A673 (cell line): Measurements from ENCODE around the gene NCCRP1. TPM values are rescaled to one million over a fixed set of nuclear protein-coding genes. Genes with fewer than 3 reads are reported as not detected.

Experiments used
- BruUV-seq: library from RNA; stranded (reverse); fragments of 400-500 nt; replicated peaks from 2 replicates; lab custom pipeline; 2021; lab: Mats Ljungman, UMichigan
- CTCF ChIA-PET: fragments of 300-600 bp; sonication (Branson Sonifier 250); formaldehyde crosslinking; loops from one replicate; lab custom pipeline; 2022; ENCODE audit warnings: antibody characterized with exemption; lab: Charles Lee
- POLR2A ChIA-PET: fragments of 300-600 bp; sonication (Branson Sonifier 250); formaldehyde crosslinking; loops from one replicate; lab custom pipeline; 2022; ENCODE audit warnings: antibody characterized with exemption; ENCODE audit not compliant: low non-redundant PET; lab: Charles Lee
- DNase-seq: peaks from one replicate; pipeline ENCODE4 v3.0.0-alpha.2; 2015; ENCODE audit warnings: low spot score
- H3K27ac ChIP-seq: fragments of 200-600 bp; sonication (generic); 2 replicates; pipeline ENCODE4 v1.5.1; 2016; ENCODE audit warnings: mixed run types, low read depth, mild to moderate bottlenecking, mixed read lengths, antibody characterized with exemption, low read length; ENCODE audit not compliant: poor library complexity, severe bottlenecking
- H3K27me3 ChIP-seq: fragments of 200-600 bp; sonication (generic); replicated peaks from 2 replicates; pipeline ENCODE4 v1.6.1; 2017; ENCODE audit warnings: mixed run types, low read depth, mild to moderate bottlenecking, mixed read lengths, antibody characterized with exemption, low read length; ENCODE audit not compliant: insufficient read depth, poor library complexity
- H3K36me3 ChIP-seq: fragments of 200-600 bp; sonication (generic); 2 replicates; pipeline ENCODE4 v1.6.1; 2016; ENCODE audit warnings: mixed run types, mild to moderate bottlenecking, mixed read lengths, antibody characterized with exemption, low read length; ENCODE audit not compliant: insufficient read depth, poor library complexity, severe bottlenecking
- H3K4me1 ChIP-seq: fragments of 200-600 bp; sonication (generic); 2 replicates; pipeline ENCODE4 v1.6.1; 2017; ENCODE audit warnings: mixed run types, mild to moderate bottlenecking, mixed read lengths, antibody characterized with exemption, low read length; ENCODE audit not compliant: insufficient read depth, poor library complexity, severe bottlenecking
- H3K4me3 ChIP-seq: fragments of 200-600 bp; sonication (generic); 2 replicates; pipeline ENCODE4 v1.5.1; 2016; ENCODE audit warnings: low read depth, mixed run types, mild to moderate bottlenecking, mixed read lengths, low read length; ENCODE audit not compliant: poor library complexity, severe bottlenecking
- H3K9me3 ChIP-seq: fragments of 200-600 bp; sonication (generic); 2 replicates; pipeline ENCODE4 v1.6.1; 2016; ENCODE audit warnings: mixed run types, low read depth, mild to moderate bottlenecking, mixed read lengths, antibody characterized with exemption, low read length; ENCODE audit not compliant: poor library complexity, severe bottlenecking
- EZH2 ChIP-seq: fragments of 200-600 bp; sonication (generic); IDR thresholded peaks from 2 replicates; pipeline ENCODE4 v1.6.1; 2017; ENCODE audit warnings: borderline replicate concordance, low read depth, mild to moderate bottlenecking, mixed read lengths, antibody characterized with exemption, low read length; ENCODE audit not compliant: poor library complexity, severe bottlenecking
- intact Hi-C: fragments of 100-400 bp; cut with micrococcal nuclease; formaldehyde crosslinking; loops from one replicate; pipeline ENCODE4 v1.10.0; 2022; ENCODE audit not compliant: unreplicated experiment
- total RNA-seq: library from RNA; stranded (reverse); gene quantifications from 2 replicates; pipeline ENCODE4 v1.2.3, GENCODE V29; 2021
- TF ChIP-seq, protein P1 (sequence below): fragments of 300-800, 200-600 bp; sonication (generic); conservative IDR thresholded peaks from 2 replicates; pipeline ENCODE4 v1.5.1; 2017; ENCODE audit warnings: low read depth, mild to moderate bottlenecking, antibody characterized with exemption, low read length, moderate library complexity, mixed read lengths

The NCCRP1 gene
- total RNA-seq, 1 experiment from 2014 or later: not detected

DNA sequence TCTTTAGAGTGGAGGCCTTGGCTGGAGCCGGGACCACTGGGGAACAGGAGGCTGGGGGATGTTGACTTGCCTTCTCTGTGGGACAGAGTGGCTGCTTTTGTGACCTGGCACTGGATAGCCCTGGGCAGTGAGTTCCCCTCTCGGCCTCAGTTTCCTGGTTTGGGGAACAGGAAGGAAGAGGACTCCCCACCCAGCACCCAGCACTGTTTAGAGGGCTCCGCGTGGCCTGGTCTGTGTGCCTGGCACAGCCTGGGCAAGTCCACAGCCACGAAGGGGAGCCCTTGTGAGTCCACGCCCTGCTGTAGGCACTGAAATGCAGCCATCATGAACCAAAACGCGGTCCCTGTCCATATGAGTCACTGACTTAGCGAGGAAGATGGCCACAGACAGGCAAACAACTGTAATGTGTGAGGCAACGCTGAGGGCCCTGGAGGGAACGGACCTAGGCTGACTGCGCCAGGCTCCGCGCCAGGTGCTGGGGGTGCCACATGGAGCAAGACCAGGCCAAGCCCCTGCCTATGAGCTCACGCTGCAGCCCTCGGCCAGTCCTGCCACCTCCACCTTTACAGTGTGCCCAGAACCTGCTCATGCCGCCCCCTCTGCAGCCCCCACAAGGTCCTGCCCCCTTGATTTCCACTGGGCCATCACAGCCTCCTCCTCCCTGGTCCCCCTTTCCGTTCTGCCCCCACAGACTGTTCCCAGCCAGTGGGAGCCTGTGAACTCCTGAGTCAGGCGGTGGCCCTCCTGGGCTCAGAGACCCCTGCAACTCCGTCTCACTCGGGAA is 35.7 kb upstream of the NCCRP1 start:
- no peaks in the 10 kb centered on the region for H3K27me3 ChIP-seq
- intact Hi-C loops: no loop called here
- CTCF ChIA-PET: no interaction called here
- POLR2A ChIA-PET: no interaction called here
- no TSS peak for BruUV-seq
- no peaks in the 10 kb centered on the region for H3K9me3 ChIP-seq
- no peak overlapping the region for H3K27ac ChIP-seq
- no peak for DNase-seq
- H3K4me3 ChIP-seq: no peak overlapping the region
- TF ChIP-seq, protein P1, sequence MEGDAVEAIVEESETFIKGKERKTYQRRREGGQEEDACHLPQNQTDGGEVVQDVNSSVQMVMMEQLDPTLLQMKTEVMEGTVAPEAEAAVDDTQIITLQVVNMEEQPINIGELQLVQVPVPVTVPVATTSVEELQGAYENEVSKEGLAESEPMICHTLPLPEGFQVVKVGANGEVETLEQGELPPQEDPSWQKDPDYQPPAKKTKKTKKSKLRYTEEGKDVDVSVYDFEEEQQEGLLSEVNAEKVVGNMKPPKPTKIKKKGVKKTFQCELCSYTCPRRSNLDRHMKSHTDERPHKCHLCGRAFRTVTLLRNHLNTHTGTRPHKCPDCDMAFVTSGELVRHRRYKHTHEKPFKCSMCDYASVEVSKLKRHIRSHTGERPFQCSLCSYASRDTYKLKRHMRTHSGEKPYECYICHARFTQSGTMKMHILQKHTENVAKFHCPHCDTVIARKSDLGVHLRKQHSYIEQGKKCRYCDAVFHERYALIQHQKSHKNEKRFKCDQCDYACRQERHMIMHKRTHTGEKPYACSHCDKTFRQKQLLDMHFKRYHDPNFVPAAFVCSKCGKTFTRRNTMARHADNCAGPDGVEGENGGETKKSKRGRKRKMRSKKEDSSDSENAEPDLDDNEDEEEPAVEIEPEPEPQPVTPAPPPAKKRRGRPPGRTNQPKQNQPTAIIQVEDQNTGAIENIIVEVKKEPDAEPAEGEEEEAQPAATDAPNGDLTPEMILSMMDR: no peak
- TF ChIP-seq EZH2: no peak
- H3K4me1 ChIP-seq: no peaks in the 10 kb centered on the region
- no peaks in the 10 kb centered on the region for H3K36me3 ChIP-seq

DNA sequence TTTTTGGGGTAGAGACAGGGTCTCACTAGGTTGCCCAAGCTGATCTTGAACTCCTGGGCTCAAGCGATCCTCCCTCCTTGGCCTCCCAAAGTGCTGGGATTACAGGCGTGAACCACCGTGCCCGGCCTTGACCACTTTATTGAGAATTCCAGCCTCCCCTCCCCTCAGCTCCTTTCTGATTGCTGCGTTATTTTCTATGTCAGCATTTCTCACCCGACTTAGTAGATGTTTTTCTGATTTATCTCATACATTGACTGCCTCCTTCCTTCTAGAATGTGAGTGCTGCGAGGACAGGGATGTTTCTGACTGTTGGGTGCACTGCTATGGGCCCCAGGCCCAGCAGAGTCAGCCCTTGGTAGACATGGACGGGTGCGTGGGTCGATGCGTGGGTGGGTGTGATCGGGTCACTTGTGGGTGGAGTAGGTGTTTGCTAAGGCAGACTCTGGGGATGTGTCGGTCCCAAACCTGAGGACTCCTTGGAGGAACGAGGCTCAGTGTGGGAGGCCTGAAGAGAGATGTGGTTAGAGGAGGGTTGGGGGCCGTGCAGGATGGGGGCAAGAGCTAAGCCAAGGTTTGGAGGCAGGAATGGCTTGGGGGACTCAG is 34.2 kb upstream of the NCCRP1 start:
- ChIA-PET POLR2A (no interaction called here), CTCF (interaction anchor here (0.5 kb wide), 1 partner anchor 40 kb away, joined by 3 read pairs; no protein-coding TSS in a partner anchor)
- Histone ChIP-seq H3K9me3 (no peaks in the 10 kb centered on the region), H3K4me1 (no peaks in the 10 kb centered on the region), H3K27me3 (no peaks in the 10 kb centered on the region), H3K27ac (no peak overlapping the region), H3K4me3 (no peak overlapping the region), H3K36me3 (no peaks in the 10 kb centered on the region)
- BruUV-seq: no TSS peak
- no peak for TF ChIP-seq EZH2
- TF ChIP-seq, protein P1: no peak
- intact Hi-C loops: no loop called here
- DNase-seq: no peak

DNA sequence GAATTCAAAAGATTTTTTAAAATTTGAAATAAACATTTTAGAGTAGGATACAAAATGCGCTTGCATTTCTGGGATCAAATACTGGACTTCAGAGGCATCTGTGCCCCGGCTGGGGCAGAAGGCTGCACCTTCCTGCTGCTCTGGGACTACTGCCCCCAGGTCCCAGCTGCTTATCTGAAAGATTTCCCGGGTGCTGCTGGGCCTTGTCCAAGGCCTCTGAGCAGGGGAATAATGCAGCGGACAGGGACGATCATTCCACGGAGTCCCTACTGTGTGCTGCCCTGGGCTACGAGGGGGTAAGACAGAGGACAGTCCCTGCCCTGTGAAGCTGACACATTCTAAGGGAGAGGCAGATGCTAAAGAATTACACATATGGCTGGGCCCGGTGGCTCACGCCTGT is 33.1 kb upstream of the NCCRP1 start:
- H3K27me3 ChIP-seq: no peaks in the 10 kb centered on the region
- no peak for DNase-seq
- no peak overlapping the region for H3K4me3 ChIP-seq
- ChIA-PET POLR2A (no interaction called here), CTCF (no interaction called here)
- TF ChIP-seq, protein P1: no peak
- no peak for TF ChIP-seq EZH2
- no peaks in the 10 kb centered on the region for H3K4me1 ChIP-seq
- H3K27ac ChIP-seq: no peak overlapping the region
- intact Hi-C loops: no loop called here
- H3K9me3 ChIP-seq: no peaks in the 10 kb centered on the region
- no peaks in the 10 kb centered on the region for H3K36me3 ChIP-seq
- no TSS peak for BruUV-seq
